Measurements from ENCODE around the gene CDK19.

DNA sequence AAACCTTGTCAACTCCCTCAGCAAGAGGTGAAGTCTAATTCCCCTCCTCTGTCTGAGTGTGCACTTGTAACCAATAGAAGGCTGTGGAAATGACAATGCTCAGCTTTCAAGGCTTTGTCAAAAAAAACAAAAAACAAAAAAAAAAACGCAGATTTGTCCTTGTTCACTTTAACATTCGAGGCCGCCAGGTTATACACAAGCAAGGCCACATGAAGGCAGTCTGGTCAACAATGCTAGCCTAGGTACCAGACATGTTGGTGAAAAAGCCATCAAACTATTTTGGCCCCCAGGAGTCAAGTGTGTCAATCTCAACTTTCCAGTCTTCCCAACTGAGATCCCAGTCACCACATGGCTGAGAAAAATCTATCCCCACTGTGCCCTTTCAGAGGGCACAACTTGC, 92.3 kb downstream of the CDK19 start:
- TF ChIP-seq, protein P1, sequence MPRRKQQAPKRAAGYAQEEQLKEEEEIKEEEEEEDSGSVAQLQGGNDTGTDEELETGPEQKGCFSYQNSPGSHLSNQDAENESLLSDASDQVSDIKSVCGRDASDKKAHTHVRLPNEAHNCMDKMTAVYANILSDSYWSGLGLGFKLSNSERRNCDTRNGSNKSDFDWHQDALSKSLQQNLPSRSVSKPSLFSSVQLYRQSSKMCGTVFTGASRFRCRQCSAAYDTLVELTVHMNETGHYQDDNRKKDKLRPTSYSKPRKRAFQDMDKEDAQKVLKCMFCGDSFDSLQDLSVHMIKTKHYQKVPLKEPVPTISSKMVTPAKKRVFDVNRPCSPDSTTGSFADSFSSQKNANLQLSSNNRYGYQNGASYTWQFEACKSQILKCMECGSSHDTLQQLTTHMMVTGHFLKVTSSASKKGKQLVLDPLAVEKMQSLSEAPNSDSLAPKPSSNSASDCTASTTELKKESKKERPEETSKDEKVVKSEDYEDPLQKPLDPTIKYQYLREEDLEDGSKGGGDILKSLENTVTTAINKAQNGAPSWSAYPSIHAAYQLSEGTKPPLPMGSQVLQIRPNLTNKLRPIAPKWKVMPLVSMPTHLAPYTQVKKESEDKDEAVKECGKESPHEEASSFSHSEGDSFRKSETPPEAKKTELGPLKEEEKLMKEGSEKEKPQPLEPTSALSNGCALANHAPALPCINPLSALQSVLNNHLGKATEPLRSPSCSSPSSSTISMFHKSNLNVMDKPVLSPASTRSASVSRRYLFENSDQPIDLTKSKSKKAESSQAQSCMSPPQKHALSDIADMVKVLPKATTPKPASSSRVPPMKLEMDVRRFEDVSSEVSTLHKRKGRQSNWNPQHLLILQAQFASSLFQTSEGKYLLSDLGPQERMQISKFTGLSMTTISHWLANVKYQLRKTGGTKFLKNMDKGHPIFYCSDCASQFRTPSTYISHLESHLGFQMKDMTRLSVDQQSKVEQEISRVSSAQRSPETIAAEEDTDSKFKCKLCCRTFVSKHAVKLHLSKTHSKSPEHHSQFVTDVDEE (CRISPR knock-in tag; IDR thresholded peaks at IDR 0.05): no peak
- TF ChIP-seq RARB (CRISPR knock-in tag; IDR thresholded peaks at IDR 0.05) (no peak), ZFP3 (CRISPR knock-in tag; IDR thresholded peaks at IDR 0.05) (no peak), TOX (CRISPR knock-in tag; IDR thresholded peaks at IDR 0.05; ENCODE audit: borderline replicate concordance) (no peak), ARNTL (CRISPR knock-in tag; IDR thresholded peaks at IDR 0.05; ENCODE audit: borderline replicate concordance, low read depth) (no peak), SNAI2 (CRISPR knock-in tag; IDR thresholded peaks at IDR 0.05) (no peak), GLIS3 (CRISPR knock-in tag; IDR thresholded peaks at IDR 0.05) (no peak), BACH2 (CRISPR knock-in tag; IDR thresholded peaks at IDR 0.05; ENCODE audit: borderline replicate concordance) (no peak), PPARA (CRISPR knock-in tag; IDR thresholded peaks at IDR 0.05; ENCODE audit: borderline replicate concordance) (no peak)
- TF ChIP-seq, protein P2, sequence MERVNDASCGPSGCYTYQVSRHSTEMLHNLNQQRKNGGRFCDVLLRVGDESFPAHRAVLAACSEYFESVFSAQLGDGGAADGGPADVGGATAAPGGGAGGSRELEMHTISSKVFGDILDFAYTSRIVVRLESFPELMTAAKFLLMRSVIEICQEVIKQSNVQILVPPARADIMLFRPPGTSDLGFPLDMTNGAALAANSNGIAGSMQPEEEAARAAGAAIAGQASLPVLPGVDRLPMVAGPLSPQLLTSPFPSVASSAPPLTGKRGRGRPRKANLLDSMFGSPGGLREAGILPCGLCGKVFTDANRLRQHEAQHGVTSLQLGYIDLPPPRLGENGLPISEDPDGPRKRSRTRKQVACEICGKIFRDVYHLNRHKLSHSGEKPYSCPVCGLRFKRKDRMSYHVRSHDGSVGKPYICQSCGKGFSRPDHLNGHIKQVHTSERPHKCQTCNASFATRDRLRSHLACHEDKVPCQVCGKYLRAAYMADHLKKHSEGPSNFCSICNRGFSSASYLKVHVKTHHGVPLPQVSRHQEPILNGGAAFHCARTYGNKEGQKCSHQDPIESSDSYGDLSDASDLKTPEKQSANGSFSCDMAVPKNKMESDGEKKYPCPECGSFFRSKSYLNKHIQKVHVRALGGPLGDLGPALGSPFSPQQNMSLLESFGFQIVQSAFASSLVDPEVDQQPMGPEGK (CRISPR knock-in tag; IDR thresholded peaks at IDR 0.05; ENCODE audit: borderline replicate concordance): no peak
- TF ChIP-seq, protein P3, sequence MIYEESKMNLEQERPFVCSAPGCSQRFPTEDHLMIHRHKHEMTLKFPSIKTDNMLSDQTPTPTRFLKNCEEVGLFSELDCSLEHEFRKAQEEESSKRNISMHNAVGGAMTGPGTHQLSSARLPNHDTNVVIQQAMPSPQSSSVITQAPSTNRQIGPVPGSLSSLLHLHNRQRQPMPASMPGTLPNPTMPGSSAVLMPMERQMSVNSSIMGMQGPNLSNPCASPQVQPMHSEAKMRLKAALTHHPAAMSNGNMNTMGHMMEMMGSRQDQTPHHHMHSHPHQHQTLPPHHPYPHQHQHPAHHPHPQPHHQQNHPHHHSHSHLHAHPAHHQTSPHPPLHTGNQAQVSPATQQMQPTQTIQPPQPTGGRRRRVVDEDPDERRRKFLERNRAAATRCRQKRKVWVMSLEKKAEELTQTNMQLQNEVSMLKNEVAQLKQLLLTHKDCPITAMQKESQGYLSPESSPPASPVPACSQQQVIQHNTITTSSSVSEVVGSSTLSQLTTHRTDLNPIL (CRISPR knock-in tag; IDR thresholded peaks at IDR 0.05; ENCODE audit: low read depth): no peak
- TF ChIP-seq, protein P4, sequence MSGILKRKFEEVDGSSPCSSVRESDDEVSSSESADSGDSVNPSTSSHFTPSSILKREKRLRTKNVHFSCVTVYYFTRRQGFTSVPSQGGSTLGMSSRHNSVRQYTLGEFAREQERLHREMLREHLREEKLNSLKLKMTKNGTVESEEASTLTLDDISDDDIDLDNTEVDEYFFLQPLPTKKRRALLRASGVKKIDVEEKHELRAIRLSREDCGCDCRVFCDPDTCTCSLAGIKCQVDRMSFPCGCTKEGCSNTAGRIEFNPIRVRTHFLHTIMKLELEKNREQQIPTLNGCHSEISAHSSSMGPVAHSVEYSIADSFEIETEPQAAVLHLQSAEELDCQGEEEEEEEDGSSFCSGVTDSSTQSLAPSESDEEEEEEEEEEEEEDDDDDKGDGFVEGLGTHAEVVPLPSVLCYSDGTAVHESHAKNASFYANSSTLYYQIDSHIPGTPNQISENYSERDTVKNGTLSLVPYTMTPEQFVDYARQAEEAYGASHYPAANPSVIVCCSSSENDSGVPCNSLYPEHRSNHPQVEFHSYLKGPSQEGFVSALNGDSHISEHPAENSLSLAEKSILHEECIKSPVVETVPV (CRISPR knock-in tag; IDR thresholded peaks at IDR 0.05): no peak
